ENCODE measurements around the gene FOXJ2.

DNA sequence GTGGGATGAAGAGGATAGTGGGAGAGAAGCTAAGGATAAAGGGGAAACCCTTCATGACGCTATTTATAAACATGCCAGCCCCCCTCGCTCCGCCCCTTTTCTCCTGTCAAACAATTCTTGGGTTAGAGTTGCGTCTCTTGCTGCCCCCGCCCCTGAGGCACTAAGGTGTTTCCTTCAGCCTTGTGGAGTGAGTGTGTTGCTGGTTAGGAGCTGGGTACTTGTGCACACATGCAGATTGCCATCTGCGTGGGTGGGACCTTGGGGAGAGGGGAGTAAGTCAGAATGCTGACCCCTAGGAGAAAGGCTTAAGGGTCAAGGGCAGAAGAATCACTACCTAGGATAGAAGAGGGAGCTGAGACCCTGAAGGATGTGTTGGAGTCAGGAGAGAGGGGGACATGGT, 5.4 kb downstream of the FOXJ2 start:
- TF ChIP-seq CTCF (conservative IDR thresholded peaks at IDR 0.05; ENCODE audit: low read depth, low read length) (no peak), EZH2 (IDR thresholded peaks at IDR 0.05; ENCODE audit: borderline replicate concordance, low read depth, low read length, poor library complexity, severe bottlenecking) (no peak)
